Right ventricle myocardium inferior (tissue), 1 donor: ENCODE results near the gene SYDE1. TPM values are rescaled to one million over a fixed set of nuclear protein-coding genes. Genes with fewer than 3 reads are reported as not detected.
"Not testable (repeated sequence)": the region's sequence is repeated elsewhere in the genome, so short reads cannot be mapped to it uniquely, and the experiment has no call there.

Experiments
- ATAC-seq: fragments of 200-7000 bp; cut with Tn5 transposase; one replicate; pipeline ENCODE4 v1.9.1; 2020; ENCODE audit warnings: mild to moderate bottlenecking, moderate library complexity
- DNase-seq: peaks from one replicate; pipeline ENCODE4 v3.0.0; 2021; ENCODE audit errors: missing footprints
- intact Hi-C: fragments of 100-400 bp; cut with DNase I; formaldehyde crosslinking; loops from one replicate; pipeline ENCODE4 v1.11.0; 2022
- long read RNA-seq: library from polyadenylated mRNA; unstranded; transcript quantifications from one replicate; pipeline ENCODE4 v2.0.0, GENCODE V29; 2021
- total RNA-seq: library from RNA; stranded (reverse); fragmentation: NEBNext Ultra II Directional; extraction: Animal tissue kit (Norgen Biotek cat#: 25700); gene quantifications from one replicate; pipeline ENCODE4 v1.2.1, GENCODE V29; 2021
- donor health status: DM: no; HTN: yes; CAD: no; lungs with severe emphysema.

Gene SYDE1
- total RNA-seq = 15.7 TPM
- long read RNA-seq, transcript SYDE1-201 (8 exons, 3,264 nt) = major isoform, 6 of 10 reads
- long read RNA-seq, partial matches to known transcripts = 0 of 10 reads
- long read RNA-seq, other reads (novel, unspliced or antisense) = 1 of 10 reads

- ATAC-seq = peak; percentile 75
- no peak for DNase-seq
These were observed at the start of gene SYDE1 for GRCh38 chr19:15107061-15108010. TSS of gene SYDE1 (plus strand) at chr19:15107401. CDS start at chr19:15107434, 33 bp downstream.

GRCh38 chr19:15062036-15062435 lies 45.2 kb upstream of the SYDE1 start:
- DNase-seq (no peak), ATAC-seq (no peak)
- intact Hi-C loops = no loop called here

More at GRCh38 chr19:15107061-15108010, at the start of gene SYDE1:
- intact Hi-C loops = loop anchor here (1.0 kb wide), 1 partner anchor 18 kb away; a partner anchor contains a TSS

- intact Hi-C loops, ATAC-seq, DNase-seq: not testable (repeated sequence)
These were observed 36.8 kb upstream of the SYDE1 start for GRCh38 chr19:15070386-15070785.

- intact Hi-C loops = no loop called here
- no peak for DNase-seq
- no peak for ATAC-seq
These were observed 34.1 kb upstream of the SYDE1 start for GRCh38 chr19:15072930-15073647.

- intact Hi-C loops = no loop called here
- DNase-seq (no peak), ATAC-seq (no peak)
These were observed 32.8 kb upstream of the SYDE1 start for GRCh38 chr19:15074371-15074770.

- intact Hi-C loops = no loop called here
- no peak for ATAC-seq
- DNase-seq = no peak
These were observed 31.4 kb upstream of the SYDE1 start for GRCh38 chr19:15075806-15076205.

- intact Hi-C loops, ATAC-seq, DNase-seq: not testable (repeated sequence)
These were observed 27.2 kb upstream of the SYDE1 start for GRCh38 chr19:15080002-15080401.

- DNase-seq (no peak), ATAC-seq (no peak)
These were observed 25.3 kb upstream of the SYDE1 start, which contains the start of gene OR1I1 for GRCh38 chr19:15081911-15082310. TSS of gene OR1I1 (plus strand) at chr19:15082211. CDS start at chr19:15087066, 4,855 bp downstream.

GRCh38 chr19:15087182-15087581 lies 20.0 kb upstream of the SYDE1 start:
- ATAC-seq (no peak), DNase-seq (no peak)
- intact Hi-C loops = no loop called here

More at GRCh38 chr19:15081911-15082310, 25.3 kb upstream of the SYDE1 start, which contains the start of gene OR1I1:
- intact Hi-C loops = no loop called here

GRCh38 chr19:15091918-15092753 lies 15.1 kb upstream of the SYDE1 start:
- ATAC-seq (no peak), DNase-seq (no peak)
- intact Hi-C loops = loop anchor here (2.0 to 5.0 kb wide), 2 partner anchors 59 to 465 kb away; no protein-coding TSS in a partner anchor

- intact Hi-C loops = loop anchor here (2.0 to 5.0 kb wide), 2 partner anchors 58 to 464 kb away; no protein-coding TSS in a partner anchor
- ATAC-seq = no peak
- DNase-seq = no peak
These were observed 14.2 kb upstream of the SYDE1 start for GRCh38 chr19:15093001-15093400.

GRCh38 chr19:15096223-15096622 lies 11.0 kb upstream of the SYDE1 start:
- ATAC-seq (no peak), DNase-seq (no peak)
- intact Hi-C loops = no loop called here

- intact Hi-C loops, ATAC-seq, DNase-seq: not testable (repeated sequence)
These were observed 9.2 kb upstream of the SYDE1 start for GRCh38 chr19:15097980-15098379.

GRCh38 chr19:15098460-15098859 lies 8.7 kb upstream of the SYDE1 start:
- no peak for ATAC-seq
- intact Hi-C loops = no loop called here
- DNase-seq = no peak

- DNase-seq (no peak), ATAC-seq (no peak)
- intact Hi-C loops = no loop called here
These were observed 8.1 kb upstream of the SYDE1 start for GRCh38 chr19:15099017-15099582.

GRCh38 chr19:15101479-15102082 lies 5.6 kb upstream of the SYDE1 start:
- DNase-seq (no peak), ATAC-seq (peak; percentile 60)
- intact Hi-C loops = loop anchor here (2.0 kb wide), 1 partner anchor 49 kb away; no protein-coding TSS in a partner anchor

- ATAC-seq (no peak), DNase-seq (no peak)
- intact Hi-C loops = no loop called here
These were observed 3.2 kb upstream of the SYDE1 start for GRCh38 chr19:15104003-15104402.
